ENCODE results near the gene GNAI2. TPM values are rescaled to one million over a fixed set of nuclear protein-coding genes. Genes with fewer than 3 reads are reported as not detected.

GNAI2 gene
- total RNA-seq, 1 donor from 2014 or later, result 237 TPM

- Mint-ChIP-seq H3K4me3 (no peak overlapping the region), H3K4me1 (ENCODE audit: low read depth) (peaks cover 6% of the 10 kb centered on the region)
- intact Hi-C loops (cut with micrococcal nuclease), result no loop called here
Observed at GRCh38 chr3:50195501-50196252, 40.3 kb upstream of the GNAI2 start.

GRCh38 chr3:50196253-50196801, 39.7 kb upstream of the GNAI2 start:
- Mint-ChIP-seq H3K9me3 (no peaks in the 10 kb centered on the region), H3K4me3 (no peak overlapping the region), H3K4me1 (ENCODE audit: low read depth) (peaks cover 6% of the 10 kb centered on the region), H3K27me3 (ENCODE audit: insufficient read depth) (peaks cover 18% of the 10 kb centered on the region), H3K36me3 (ENCODE audit: low read depth) (no peaks in the 10 kb centered on the region), H3K27ac (no peak overlapping the region)
- DNase-seq (ENCODE audit: low spot score), result no peak
- intact Hi-C loops (cut with micrococcal nuclease), result no loop called here

More at GRCh38 chr3:50195501-50196252, 40.3 kb upstream of the GNAI2 start:
- no peaks in the 10 kb centered on the region for H3K36me3 Mint-ChIP-seq (ENCODE audit: low read depth)
- H3K9me3 Mint-ChIP-seq, result no peaks in the 10 kb centered on the region
- no peak for DNase-seq (ENCODE audit: low spot score)
- no peak overlapping the region for H3K27ac Mint-ChIP-seq
- peaks cover 18% of the 10 kb centered on the region for H3K27me3 Mint-ChIP-seq (ENCODE audit: insufficient read depth)

- Mint-ChIP-seq H3K4me1 (ENCODE audit: low read depth) (no peaks in the 10 kb centered on the region), H3K36me3 (ENCODE audit: low read depth) (no peaks in the 10 kb centered on the region), H3K9me3 (no peaks in the 10 kb centered on the region), H3K4me3 (no peak overlapping the region), H3K27me3 (ENCODE audit: insufficient read depth) (peaks cover 22% of the 10 kb centered on the region), H3K27ac (no peak overlapping the region)
- DNase-seq (ENCODE audit: low spot score), result no peak
- intact Hi-C loops (cut with micrococcal nuclease), result no loop called here
Observed at GRCh38 chr3:50201573-50202315, 34.3 kb upstream of the GNAI2 start.

- H3K27me3 Mint-ChIP-seq (ENCODE audit: insufficient read depth), result peaks cover 30% of the 10 kb centered on the region
- H3K27ac Mint-ChIP-seq, result no peak overlapping the region
- no peaks in the 10 kb centered on the region for H3K9me3 Mint-ChIP-seq
- no peak for DNase-seq (ENCODE audit: low spot score)
- no peaks in the 10 kb centered on the region for H3K36me3 Mint-ChIP-seq (ENCODE audit: low read depth)
- H3K4me3 Mint-ChIP-seq, result no peak overlapping the region
- H3K4me1 Mint-ChIP-seq (ENCODE audit: low read depth), result no peaks in the 10 kb centered on the region
- intact Hi-C loops (cut with micrococcal nuclease), result no loop called here
Observed at GRCh38 chr3:50202353-50203112, 33.5 kb upstream of the GNAI2 start.

GRCh38 chr3:50203113-50203808, 32.7 kb upstream of the GNAI2 start:
- H3K36me3 Mint-ChIP-seq (ENCODE audit: low read depth), result no peaks in the 10 kb centered on the region
- intact Hi-C loops (cut with micrococcal nuclease), result no loop called here
- DNase-seq (ENCODE audit: low spot score), result no peak
- H3K9me3 Mint-ChIP-seq, result no peaks in the 10 kb centered on the region
- H3K27me3 Mint-ChIP-seq (ENCODE audit: insufficient read depth), result peaks cover 33% of the 10 kb centered on the region
- H3K27ac Mint-ChIP-seq, result no peak overlapping the region
- no peak overlapping the region for H3K4me3 Mint-ChIP-seq
- H3K4me1 Mint-ChIP-seq (ENCODE audit: low read depth), result no peaks in the 10 kb centered on the region

GRCh38 chr3:50203809-50204803, 31.9 kb upstream of the GNAI2 start:
- Mint-ChIP-seq H3K27me3 (ENCODE audit: insufficient read depth) (peaks cover 35% of the 10 kb centered on the region), H3K27ac (no peak overlapping the region), H3K9me3 (no peaks in the 10 kb centered on the region), H3K36me3 (ENCODE audit: low read depth) (no peaks in the 10 kb centered on the region), H3K4me1 (ENCODE audit: low read depth) (no peaks in the 10 kb centered on the region), H3K4me3 (no peak overlapping the region)
- intact Hi-C loops (cut with micrococcal nuclease), result no loop called here
- no peak for DNase-seq (ENCODE audit: low spot score)

GRCh38 chr3:50204804-50205412, 31.1 kb upstream of the GNAI2 start, which contains the start of gene SLC38A3:
Gene SLC38A3 (plus strand): TSS chr3:50205271. CDS start chr3:50214200, 8,929 bp downstream.
- Mint-ChIP-seq H3K4me1 (ENCODE audit: low read depth) (no peaks in the 10 kb centered on the region), H3K9me3 (no peaks in the 10 kb centered on the region), H3K4me3 (no peak within 1 kb of the TSS), H3K27me3 (ENCODE audit: insufficient read depth) (peaks cover 42% of the 10 kb centered on the region), H3K27ac (no peak within 1 kb of the TSS), H3K36me3 (ENCODE audit: low read depth) (no peaks in the 10 kb centered on the region)
- no peak for DNase-seq (ENCODE audit: low spot score)
- intact Hi-C loops (cut with micrococcal nuclease), result no loop called here

GRCh38 chr3:50205413-50206276, 30.4 kb upstream of the GNAI2 start:
- DNase-seq (ENCODE audit: low spot score), result no peak
- intact Hi-C loops (cut with micrococcal nuclease), result no loop called here
- Mint-ChIP-seq H3K27me3 (ENCODE audit: insufficient read depth) (peaks cover 44% of the 10 kb centered on the region), H3K4me3 (no peak overlapping the region), H3K27ac (no peak overlapping the region), H3K4me1 (ENCODE audit: low read depth) (no peaks in the 10 kb centered on the region), H3K9me3 (no peaks in the 10 kb centered on the region), H3K36me3 (ENCODE audit: low read depth) (no peaks in the 10 kb centered on the region)

- DNase-seq (ENCODE audit: low spot score), result no peak
- Mint-ChIP-seq H3K36me3 (ENCODE audit: low read depth) (no peaks in the 10 kb centered on the region), H3K4me3 (no peak overlapping the region), H3K27me3 (ENCODE audit: insufficient read depth) (peaks cover 40% of the 10 kb centered on the region), H3K4me1 (ENCODE audit: low read depth) (peaks cover 4% of the 10 kb centered on the region), H3K9me3 (no peaks in the 10 kb centered on the region), H3K27ac (no peak overlapping the region)
- intact Hi-C loops (cut with micrococcal nuclease), result no loop called here
Observed at GRCh38 chr3:50207359-50208042, 28.5 kb upstream of the GNAI2 start.

GRCh38 chr3:50208677-50209344, 27.2 kb upstream of the GNAI2 start:
- H3K27me3 Mint-ChIP-seq (ENCODE audit: insufficient read depth), result peaks cover 34% of the 10 kb centered on the region
- no peak for DNase-seq (ENCODE audit: low spot score)
- H3K4me3 Mint-ChIP-seq, result no peak overlapping the region
- intact Hi-C loops (cut with micrococcal nuclease), result no loop called here
- H3K9me3 Mint-ChIP-seq, result no peaks in the 10 kb centered on the region
- H3K36me3 Mint-ChIP-seq (ENCODE audit: low read depth), result no peaks in the 10 kb centered on the region
- peaks cover 4% of the 10 kb centered on the region for H3K4me1 Mint-ChIP-seq (ENCODE audit: low read depth)
- no peak overlapping the region for H3K27ac Mint-ChIP-seq

All from activated T-helper 1 cell treated with anti-CD3 and anti-CD28 coated beads, Interleukin-12 subunit alpha, Interleukin-12 subunit beta, Interleukin-2, Interleukin-4 antibody, amounts not matched to agents 30 ng/mL and 10 ng/mL and 1 ng/mL, durations not matched to agents 14 hours and 24 hours and 36 hours (primary cell).